Hepatic stellate cell (primary cell): ENCODE results near the gene EP400.
"Not testable (repeated sequence)": the region's sequence is repeated elsewhere in the genome, so short reads cannot be mapped to it uniquely, and the experiment has no call there.

Source experiments
- DNase-seq: peaks from one replicate; pipeline ENCODE4 v3.0.0; 2011; ENCODE audit warnings: low spot score

The EP400 gene

GRCh38 chr12:132085291-132085635 is 135.5 kb downstream of the EP400 start:
- DNase-seq: no peak

GRCh38 chr12:132089407-132089910 is 139.7 kb downstream of the EP400 start:
- no peak for DNase-seq

- DNase-seq: no peak
Measured at GRCh38 chr12:132094269-132094891, 144.6 kb downstream of the EP400 start.

DNA sequence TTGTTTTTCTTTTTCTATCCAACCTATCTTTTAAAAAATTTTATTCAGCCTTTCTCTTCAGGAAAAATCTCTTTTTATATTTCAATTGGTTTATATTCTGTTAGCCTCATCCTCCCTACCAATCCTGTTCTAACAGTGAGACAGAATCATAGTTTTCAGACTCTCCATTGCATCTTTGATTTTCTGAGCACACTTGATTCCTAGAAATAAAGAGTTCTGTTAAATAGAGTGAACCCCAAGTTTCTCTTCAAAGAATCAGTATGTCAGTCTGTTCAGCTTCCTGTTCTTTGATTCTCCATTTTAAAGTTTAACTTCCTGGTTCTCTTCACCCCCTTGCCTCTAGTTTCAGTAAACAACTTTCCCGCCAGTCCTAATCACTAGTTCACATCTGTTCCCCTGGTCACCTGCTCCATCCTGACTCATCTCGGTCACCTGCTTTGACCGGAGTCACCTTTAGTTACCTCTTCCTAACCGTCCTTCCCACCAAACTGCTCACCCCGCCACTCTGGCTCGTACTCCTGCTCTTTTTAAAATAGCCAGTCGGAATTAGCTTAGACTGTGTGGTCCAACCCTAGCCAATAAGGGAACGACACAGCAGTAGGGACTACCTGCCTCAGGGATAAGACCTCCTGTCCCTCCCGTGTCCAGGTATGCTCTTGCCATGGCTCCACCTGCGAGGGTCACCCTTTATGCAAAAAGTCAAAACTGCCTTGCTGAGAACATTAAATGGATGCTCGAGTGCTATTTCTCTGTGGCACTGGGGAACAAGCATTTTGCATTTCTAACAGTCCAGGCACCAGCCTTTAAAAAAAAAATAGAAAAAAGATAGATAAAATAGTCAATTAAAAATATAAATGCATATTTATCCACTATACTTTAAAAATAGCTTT is 146.0 kb downstream of the EP400 start:
- no peak for DNase-seq

DNA sequence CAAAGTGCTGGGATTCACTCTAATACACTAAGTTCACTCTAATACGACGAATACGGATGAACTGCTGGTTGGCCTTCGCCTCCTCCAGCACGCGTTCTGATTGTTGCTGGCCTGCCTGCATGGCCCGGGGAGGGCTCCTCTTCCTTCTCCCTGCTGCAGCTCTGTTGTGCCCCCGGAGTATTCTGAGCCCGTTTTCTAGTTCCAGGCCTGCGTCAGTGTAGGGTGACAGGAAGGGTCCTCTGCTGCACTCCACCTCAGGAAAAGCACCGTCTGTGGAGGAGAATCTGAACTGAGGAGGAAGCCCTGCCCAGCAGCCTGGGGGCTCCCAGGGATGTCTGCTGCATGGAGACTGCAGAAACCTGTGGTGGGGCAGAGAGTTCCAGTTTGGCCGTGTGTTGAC is 150.0 kb downstream of the EP400 start:
- no peak for DNase-seq

DNA sequence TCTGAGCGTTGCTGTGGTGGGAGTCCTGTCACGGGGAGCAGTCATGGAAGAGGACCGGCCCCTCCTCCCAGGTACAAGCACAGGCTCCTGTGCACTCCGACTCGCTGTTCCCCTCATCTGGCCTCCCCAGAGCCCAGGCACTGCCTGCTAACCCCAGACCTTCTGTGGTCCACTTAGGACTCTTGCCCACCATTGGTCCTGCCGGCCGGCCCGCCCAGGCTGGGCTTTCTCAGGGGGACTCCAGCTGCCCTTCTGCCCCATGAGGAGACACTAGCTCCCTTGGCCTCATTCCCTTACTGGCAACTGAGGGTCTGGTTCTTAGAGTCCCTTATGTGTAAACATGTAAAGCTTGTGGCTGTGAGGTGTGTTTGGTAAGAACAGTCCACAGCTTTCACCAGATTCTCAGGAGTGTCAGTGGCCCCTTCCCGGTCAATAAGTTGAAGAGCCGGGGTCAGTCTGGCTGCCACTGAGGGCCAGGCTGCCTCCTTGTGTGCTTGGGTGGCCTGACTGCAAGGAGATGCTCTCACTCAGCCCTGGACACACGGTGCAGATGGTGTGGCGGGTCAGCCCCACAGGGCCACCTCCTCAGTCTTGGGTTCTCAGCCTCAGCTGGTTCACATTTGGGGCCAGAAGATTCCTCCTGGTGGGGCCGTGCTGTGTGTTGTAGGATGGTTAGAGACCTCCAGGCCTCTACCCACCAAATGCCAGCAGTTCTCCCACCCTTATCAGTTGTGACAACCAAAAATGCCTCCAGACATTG is 150.7 kb downstream of the EP400 start:
- DNase-seq: no peak

GRCh38 chr12:132102297-132102696 is 152.6 kb downstream of the EP400 start:
- no peak for DNase-seq

- not testable (repeated sequence) for DNase-seq
Measured at GRCh38 chr12:132103072-132103471, 153.3 kb downstream of the EP400 start.

- no peak for DNase-seq
Measured at GRCh38 chr12:132103542-132104308, 154.0 kb downstream of the EP400 start.

DNA sequence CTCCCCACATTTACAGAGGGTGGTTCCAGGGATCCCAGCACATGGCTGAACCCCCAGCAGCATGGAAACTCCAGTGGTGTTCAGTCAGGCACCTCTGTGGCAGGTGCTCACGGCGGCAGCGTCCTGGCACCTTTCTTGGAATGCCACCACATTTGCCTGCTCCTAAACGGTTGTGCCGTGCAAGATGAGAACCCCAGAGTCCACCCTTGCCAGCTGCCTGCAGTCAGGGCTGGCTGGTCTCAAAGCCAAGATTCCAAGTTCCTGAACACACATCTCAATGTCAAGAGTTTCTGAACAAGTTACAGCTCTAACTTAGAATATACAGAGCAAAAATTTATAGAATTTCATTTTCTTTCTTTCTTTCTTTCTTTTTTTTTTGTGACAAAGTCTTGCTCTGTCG is 155.7 kb downstream of the EP400 start:
- DNase-seq: no peak

DNA sequence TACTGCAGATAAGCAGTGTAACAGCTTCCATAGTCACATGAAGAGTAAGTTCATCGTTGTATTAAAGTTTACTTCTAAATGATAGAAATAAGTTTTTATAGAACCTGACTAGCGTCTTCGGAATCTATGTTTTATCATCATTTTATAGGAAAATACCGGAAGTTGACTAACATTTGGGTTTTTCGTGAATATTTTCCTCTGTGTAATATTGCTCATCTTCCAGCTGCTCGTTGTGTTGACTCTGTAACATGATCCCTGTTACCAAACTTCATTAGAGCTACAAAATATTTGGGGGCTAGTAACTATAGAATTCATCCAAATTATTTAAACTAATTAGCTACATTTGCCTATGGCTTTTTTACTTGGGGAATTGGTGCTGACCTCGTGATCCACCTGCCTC is 157.2 kb downstream of the EP400 start:
- DNase-seq: no peak

GRCh38 chr12:132108211-132108832 is 158.6 kb downstream of the EP400 start:
- DNase-seq: no peak

DNA sequence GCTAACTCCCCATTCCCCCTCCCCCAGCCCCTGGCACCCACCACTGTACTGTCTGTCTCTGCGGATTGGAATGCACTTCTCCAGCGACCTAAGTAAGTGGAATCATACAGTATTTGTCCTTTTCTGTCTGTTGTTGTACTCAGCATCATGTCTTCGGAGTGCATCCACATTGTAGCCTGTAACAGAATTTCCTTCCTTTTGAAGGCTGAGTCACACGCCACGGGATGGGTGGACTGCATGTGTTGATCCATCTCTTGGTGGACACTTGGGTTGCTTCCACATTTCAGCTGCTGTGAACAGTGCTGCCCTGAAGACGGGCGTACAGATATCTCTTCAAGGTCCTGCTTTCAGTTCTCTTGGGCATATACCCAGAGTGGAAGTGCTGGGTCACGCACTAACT is 160.0 kb downstream of the EP400 start:
- no peak for DNase-seq

DNA sequence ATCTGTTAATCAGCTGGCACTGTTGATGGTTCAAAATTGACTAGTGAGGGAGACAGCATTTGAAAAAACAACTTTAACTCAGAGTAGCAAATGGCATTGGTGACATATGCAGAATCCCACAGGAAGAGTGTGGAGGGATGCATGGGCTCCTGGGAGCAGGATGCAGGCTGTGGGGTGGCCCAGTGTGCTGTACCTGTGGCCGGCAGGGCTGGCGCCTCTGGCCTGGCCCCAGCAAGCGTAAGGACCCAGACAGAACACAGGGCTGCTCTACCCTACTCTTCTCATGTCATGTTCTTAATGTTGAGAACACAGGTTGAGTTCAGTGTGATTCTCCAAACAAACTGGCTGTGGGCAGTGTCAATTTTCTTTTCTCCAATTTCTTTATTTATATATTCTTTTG is 160.9 kb downstream of the EP400 start:
- DNase-seq: no peak

DNA sequence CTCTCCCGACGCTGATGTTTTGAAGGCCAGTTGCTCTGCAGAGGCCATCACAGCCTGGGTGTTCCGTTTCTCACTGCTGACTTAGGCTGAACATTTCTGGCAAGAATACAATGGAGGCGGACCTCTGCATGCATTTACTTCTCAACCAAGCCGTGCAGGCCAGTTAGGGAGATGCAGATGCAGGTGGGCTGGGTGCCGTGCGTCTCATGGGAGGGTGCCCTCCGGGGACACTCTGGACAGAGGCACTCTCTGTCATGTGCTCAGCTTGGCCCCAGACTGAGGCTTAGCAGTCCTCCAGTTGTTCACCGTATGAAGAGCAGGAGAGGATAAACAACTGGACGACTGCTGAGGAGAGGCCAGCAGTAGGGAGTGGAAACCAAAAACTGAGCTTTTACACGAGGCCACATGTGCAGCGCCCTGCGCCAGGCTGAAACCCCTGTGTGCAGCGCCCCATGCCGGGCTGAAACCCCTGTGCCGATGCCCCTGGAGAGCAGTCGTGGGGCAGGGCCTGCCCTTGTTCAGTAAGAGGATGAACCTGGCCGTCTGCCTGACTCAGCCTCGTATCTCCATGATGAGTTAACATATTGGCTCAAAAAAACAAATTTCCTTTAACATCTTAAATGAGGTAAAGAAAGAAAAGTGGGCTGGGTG is 162.0 kb downstream of the EP400 start:
- DNase-seq: no peak

DNA sequence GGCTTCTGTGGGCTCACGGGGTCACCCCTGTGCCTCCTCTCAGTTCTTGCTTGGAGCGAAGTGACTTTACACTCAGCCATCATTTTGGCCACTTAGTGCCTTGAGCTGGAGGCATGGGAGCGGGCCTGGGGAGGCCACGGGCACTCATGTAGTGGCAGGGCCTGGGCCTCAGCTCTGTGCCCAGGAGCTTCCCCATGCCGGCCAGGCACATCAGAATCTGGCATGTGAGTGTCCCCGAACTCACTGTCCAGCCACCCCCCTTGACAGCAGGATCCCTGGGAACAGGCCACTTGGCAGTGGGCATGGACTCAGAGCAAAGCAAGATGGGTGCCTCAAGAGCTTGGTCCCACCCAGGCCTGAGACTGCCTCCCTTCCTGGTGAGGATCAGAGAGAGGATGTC is 164.9 kb downstream of the EP400 start:
- no peak for DNase-seq

GRCh38 chr12:132115500-132115899 is 165.8 kb downstream of the EP400 start:
- DNase-seq: no peak

DNA sequence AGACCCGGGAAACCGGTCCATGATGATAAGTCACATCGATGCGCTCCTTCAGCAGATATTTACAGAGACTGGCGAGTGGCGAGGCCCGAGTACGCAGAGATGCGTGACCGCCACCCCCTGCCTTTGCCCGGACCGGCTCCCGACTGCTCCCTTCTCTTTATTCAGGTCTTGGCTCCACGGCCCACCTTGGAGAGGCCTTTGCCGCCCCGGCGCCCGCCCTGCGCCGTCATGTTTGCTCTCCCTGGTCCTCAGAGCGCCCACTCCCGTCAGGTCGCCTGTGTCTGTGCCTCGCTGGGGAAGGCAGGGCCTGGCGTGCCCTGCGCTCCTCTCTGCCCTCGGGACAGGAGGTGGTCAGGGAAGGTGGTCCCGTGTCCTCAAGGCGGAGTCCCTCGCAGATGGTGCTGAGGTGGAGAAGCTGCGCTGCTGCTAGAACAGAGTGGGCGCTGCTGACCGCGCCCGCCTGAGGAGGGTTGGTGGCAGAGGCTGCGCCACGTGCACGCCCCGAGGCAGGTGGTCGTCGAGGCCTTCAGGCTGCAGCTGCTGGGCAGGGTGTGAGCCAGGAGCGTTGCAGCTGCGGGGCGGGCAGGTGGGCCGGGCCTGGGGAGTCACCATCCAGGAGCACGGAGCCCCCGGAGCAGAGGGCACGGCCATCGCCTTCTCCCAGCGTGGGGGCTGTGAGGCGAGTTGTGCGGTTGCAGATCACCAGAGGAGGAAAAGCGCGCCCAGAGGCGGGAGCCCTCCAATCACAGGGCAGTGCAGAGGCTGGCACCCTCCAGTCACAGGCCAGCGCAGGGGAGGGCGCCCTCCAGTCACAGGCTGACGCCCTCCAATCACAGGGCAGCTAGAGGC is 167.2 kb downstream of the EP400 start:
- no peak for DNase-seq

GRCh38 chr12:132117558-132117875 is 167.8 kb downstream of the EP400 start:
- peak; percentile 23 for DNase-seq

GRCh38 chr12:132118876-132119275 is 169.1 kb downstream of the EP400 start:
- DNase-seq: no peak
